HEK293 (cell line): ENCODE data around the gene TMEM174.

Source experiments
- CTCF ChIA-PET: fragments of 350-600 bp; formaldehyde crosslinking; extraction: SDS; loops from one replicate; lab custom pipeline; 2021; ENCODE audit warnings: antibody characterized with exemption; lab: Yijun Ruan, JAX
- POLR2A ChIA-PET: fragments of 300-600 bp; formaldehyde crosslinking; extraction: SDS; loops from one replicate; lab custom pipeline; 2020; ENCODE audit warnings: antibody characterized with exemption, inconsistent platforms; lab: Yijun Ruan, JAX
- H3K27ac ChIP-seq: fragments of 200-500 bp; sonication (Bioruptor generic); 2 replicates; pipeline ENCODE4 v1.5.1; 2014; ENCODE audit warnings: low read depth, low read length, control low read depth, inconsistent platforms; ENCODE audit errors: extremely low read depth
- H3K36me3 ChIP-seq, 2 experiments: fragments of 200-500 bp in 1 of 2; sonication (Bioruptor generic) in 1 of 2; 1 replicate in 1 of 2; 2 replicates in 1 of 2; pipeline ENCODE4 v1.5.1; 2014 to 2017; ENCODE audit warnings: inconsistent platforms in 2 of 2, low read length in 2 of 2; ENCODE audit not compliant: control insufficient read depth in 2 of 2, insufficient read depth in 1 of 2
- H3K4me1 ChIP-seq: fragments of 200-500 bp; sonication (Bioruptor generic); 2 replicates; pipeline ENCODE4 v1.5.1; 2014; ENCODE audit warnings: mild to moderate bottlenecking, low read length, inconsistent platforms; ENCODE audit not compliant: control insufficient read depth, insufficient read depth
- H3K4me3 ChIP-seq: 2 replicates; pipeline ENCODE4 v1.5.1; 2011; ENCODE audit warnings: low read depth, mild to moderate bottlenecking, control low read depth, low read length, moderate library complexity
- H3K9me3 ChIP-seq: fragments of 200-500 bp; sonication (Bioruptor generic); 2 replicates; pipeline ENCODE4 v1.5.1; 2014; ENCODE audit warnings: low read depth, low read length, inconsistent platforms; ENCODE audit not compliant: control insufficient read depth, insufficient read depth
- CTCF ChIP-seq: fragments of 450-650 bp; formaldehyde crosslinking; IDR thresholded peaks from 2 replicates; pipeline ENCODE4 v1.5.1; 2016; ENCODE audit warnings: missing biosample characterization, missing genetic modification characterization
- HIC1 ChIP-seq: fragments of 450-650 bp; formaldehyde crosslinking; IDR thresholded peaks from 2 replicates; pipeline ENCODE4 v1.5.1; 2016; ENCODE audit warnings: missing biosample characterization, missing genetic modification characterization
- PRDM2 ChIP-seq: fragments of 450-650 bp; formaldehyde crosslinking; IDR thresholded peaks from 2 replicates; pipeline ENCODE4 v1.5.1; 2016; ENCODE audit warnings: missing biosample characterization, missing genetic modification characterization, borderline replicate concordance
- ZBTB20 ChIP-seq: fragments of 450-650 bp; formaldehyde crosslinking; IDR thresholded peaks from 2 replicates; pipeline ENCODE4 v1.5.1; 2016; ENCODE audit warnings: missing biosample characterization, missing genetic modification characterization
- ZBTB7A ChIP-seq: fragments of 450-650 bp; formaldehyde crosslinking; IDR thresholded peaks from 2 replicates; pipeline ENCODE4 v1.5.1; 2016; ENCODE audit warnings: low read depth, missing biosample characterization, missing genetic modification characterization
- ZBTB8A ChIP-seq: fragments of 450-650 bp; formaldehyde crosslinking; IDR thresholded peaks from 2 replicates; pipeline ENCODE4 v1.5.1; 2016; ENCODE audit warnings: missing biosample characterization, missing genetic modification characterization
- ZNF138 ChIP-seq: fragments of 450-650 bp; formaldehyde crosslinking; IDR thresholded peaks from 2 replicates; pipeline ENCODE4 v1.5.1; 2016; ENCODE audit warnings: missing biosample characterization, missing genetic modification characterization, borderline replicate concordance
- ZNF214 ChIP-seq: fragments of 450-650 bp; formaldehyde crosslinking; IDR thresholded peaks from 2 replicates; pipeline ENCODE4 v1.5.1; 2017; ENCODE audit warnings: missing biosample characterization, mild to moderate bottlenecking, missing genetic modification characterization, borderline replicate concordance
- ZNF366 ChIP-seq: fragments of 450-650 bp; formaldehyde crosslinking; conservative IDR thresholded peaks from 2 replicates; pipeline ENCODE4 v1.5.1; 2016; ENCODE audit warnings: missing biosample characterization, missing genetic modification characterization
- ZNF510 ChIP-seq: fragments of 450-650 bp; formaldehyde crosslinking; IDR thresholded peaks from 2 replicates; pipeline ENCODE4 v1.5.1; 2018; ENCODE audit warnings: mild to moderate bottlenecking, missing genetic modification characterization, missing biosample characterization; ENCODE audit not compliant: insufficient replicate concordance
- ZNF529 ChIP-seq: fragments of 450-650 bp; formaldehyde crosslinking; IDR thresholded peaks from 2 replicates; pipeline ENCODE4 v1.5.1; 2017; ENCODE audit warnings: missing genetic modification characterization, missing biosample characterization; ENCODE audit not compliant: insufficient replicate concordance
- ZNF596 ChIP-seq: fragments of 450-650 bp; IDR thresholded peaks from 2 replicates; pipeline ENCODE4 v1.5.0; 2018; ENCODE audit warnings: missing biosample characterization, mild to moderate bottlenecking, missing genetic modification characterization, moderate library complexity
- ZNF645 ChIP-seq: fragments of 450-650 bp; formaldehyde crosslinking; IDR thresholded peaks from 2 replicates; pipeline ENCODE4; 2016; ENCODE audit warnings: missing biosample characterization, missing genetic modification characterization
- ZNF747 ChIP-seq: fragments of 450-650 bp; formaldehyde crosslinking; IDR thresholded peaks from 2 replicates; pipeline ENCODE4 v1.5.1; 2016; ENCODE audit warnings: missing biosample characterization, missing genetic modification characterization
- ZNF776 ChIP-seq: fragments of 450-650 bp; formaldehyde crosslinking; IDR thresholded peaks from 2 replicates; pipeline ENCODE4 v1.5.0; 2017; ENCODE audit warnings: missing biosample characterization, missing genetic modification characterization, borderline replicate concordance
- TF ChIP-seq, protein P1 (sequence below): fragments of 450-650 bp; formaldehyde crosslinking; IDR thresholded peaks from 2 replicates; pipeline ENCODE4 v1.5.1; 2017; ENCODE audit warnings: missing biosample characterization, missing genetic modification characterization

TMEM174 gene

GRCh38 chr5:73180566-73180965, 7.6 kb downstream of the TMEM174 start (continued):
- no peak for TF ChIP-seq HIC1 (tag by site-specific recombination)
- no peak for TF ChIP-seq ZBTB20 (tag by site-specific recombination)
- TF ChIP-seq ZNF645, result no peak
- TF ChIP-seq ZBTB8A (tag by site-specific recombination), result no peak
- no peak for TF ChIP-seq ZNF529 (tag by site-specific recombination)
- TF ChIP-seq ZNF510 (tag by site-specific recombination), result no peak
- no peak for TF ChIP-seq ZNF596
- no peak for TF ChIP-seq ZNF776 (tag by site-specific recombination)
- TF ChIP-seq, all 188 proteins: peak for 0

- Histone ChIP-seq H3K36me3 (no peaks in the 10 kb centered on the region), H3K4me3 (no peak overlapping the region), H3K9me3 (no peaks in the 10 kb centered on the region; the same call in 1 of the 2 replicates), H3K27ac (no peak overlapping the region), H3K4me1 (no peaks in the 10 kb centered on the region)
- ChIA-PET POLR2A (no interaction called here), CTCF (interaction anchor here (0.5 to 0.9 kb wide), 3 partner anchors 19 to 112 kb away, joined by 3 read pairs; no protein-coding TSS in a partner anchor)
- TF ChIP-seq ZNF747 (tag by site-specific recombination), result no peak
- TF ChIP-seq, protein P1, sequence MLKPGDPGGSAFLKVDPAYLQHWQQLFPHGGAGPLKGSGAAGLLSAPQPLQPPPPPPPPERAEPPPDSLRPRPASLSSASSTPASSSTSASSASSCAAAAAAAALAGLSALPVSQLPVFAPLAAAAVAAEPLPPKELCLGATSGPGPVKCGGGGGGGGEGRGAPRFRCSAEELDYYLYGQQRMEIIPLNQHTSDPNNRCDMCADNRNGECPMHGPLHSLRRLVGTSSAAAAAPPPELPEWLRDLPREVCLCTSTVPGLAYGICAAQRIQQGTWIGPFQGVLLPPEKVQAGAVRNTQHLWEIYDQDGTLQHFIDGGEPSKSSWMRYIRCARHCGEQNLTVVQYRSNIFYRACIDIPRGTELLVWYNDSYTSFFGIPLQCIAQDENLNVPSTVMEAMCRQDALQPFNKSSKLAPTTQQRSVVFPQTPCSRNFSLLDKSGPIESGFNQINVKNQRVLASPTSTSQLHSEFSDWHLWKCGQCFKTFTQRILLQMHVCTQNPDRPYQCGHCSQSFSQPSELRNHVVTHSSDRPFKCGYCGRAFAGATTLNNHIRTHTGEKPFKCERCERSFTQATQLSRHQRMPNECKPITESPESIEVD (tag by site-specific recombination), result peak; percentile 54
Observed at GRCh38 chr5:73182307-73182706, 9.3 kb downstream of the TMEM174 start.

DNA sequence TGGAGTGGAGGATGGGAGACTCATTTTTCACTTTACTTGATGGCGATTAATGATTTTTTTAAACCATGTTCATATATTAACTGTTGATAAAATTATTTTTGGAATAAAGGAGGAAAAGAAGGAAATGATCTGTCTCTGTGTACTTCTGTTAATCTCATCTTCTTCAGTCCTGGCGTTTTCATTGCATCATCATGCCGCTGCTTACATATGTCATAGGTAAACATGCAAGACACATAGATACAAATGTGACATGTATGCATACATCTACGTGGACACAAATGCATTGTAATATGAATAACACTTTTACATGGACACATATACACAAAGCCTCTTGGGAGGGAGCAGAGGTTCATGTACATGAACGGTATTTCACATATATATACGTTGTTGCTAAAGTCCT, 10.0 kb downstream of the TMEM174 start:
- CTCF ChIA-PET, result interaction anchor here (1.1 kb wide), 1 partner anchor 19 kb away, joined by 4 read pairs; no protein-coding TSS in a partner anchor
- H3K4me1 ChIP-seq, result no peaks in the 10 kb centered on the region
- no peaks in the 10 kb centered on the region for H3K36me3 ChIP-seq
- POLR2A ChIA-PET, result no interaction called here
- no peak overlapping the region for H3K27ac ChIP-seq
- H3K4me3 ChIP-seq, result no peak overlapping the region
- H3K9me3 ChIP-seq, result no peaks in the 10 kb centered on the region; the same call in 1 of the 2 replicates
- TF ChIP-seq PRDM2 (tag by site-specific recombination), result no peak
- TF ChIP-seq ZNF138, result no peak
- no peak for TF ChIP-seq ZNF214
- TF ChIP-seq ZBTB7A (tag by site-specific recombination), result no peak
- TF ChIP-seq ZNF366 (tag by site-specific recombination), result no peak
- TF ChIP-seq CTCF, result no peak
- no peak for TF ChIP-seq HIC1 (tag by site-specific recombination)
